GM12864 (cell line): ENCODE measurements around the gene SIAE.
A peak's percentile ranks its signal among the peaks of the same experiment; 100 is the strongest.

Source experiments
- DNase-seq: peaks from one replicate; pipeline ENCODE4 v3.0.0-alpha.2; 2011; ENCODE audit warnings: low read depth
- H3K4me3 ChIP-seq: 2 replicates; pipeline ENCODE4 v1.5.1; 2011; ENCODE audit warnings: mild to moderate bottlenecking, low read depth, low read length, control low read depth
- TF ChIP-seq, protein P1 (sequence below): IDR thresholded peaks from 2 replicates; pipeline ENCODE4 v1.5.1; 2011; ENCODE audit warnings: low read depth, mild to moderate bottlenecking, moderate library complexity, low read length, control low read depth, inconsistent platforms; ENCODE audit errors: missing control alignments

The SIAE gene

DNA sequence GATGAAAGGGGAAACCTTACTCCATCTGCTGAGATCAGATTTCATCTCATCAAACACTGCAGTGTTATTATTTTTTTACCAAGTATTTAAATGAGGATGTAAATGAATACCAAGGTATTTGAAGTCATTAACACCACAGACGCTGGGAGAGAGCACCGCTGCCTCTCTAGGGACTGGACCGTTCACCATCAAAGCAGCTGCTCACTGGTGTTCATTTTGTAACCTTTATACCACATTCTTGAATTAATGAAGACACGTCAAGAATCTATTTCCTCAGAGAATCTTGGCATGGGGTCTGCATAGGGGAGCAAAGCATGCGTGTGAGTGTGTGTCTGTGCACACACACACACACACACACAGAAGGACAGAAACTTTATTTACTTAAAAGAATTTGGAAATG is 15.6 kb downstream of the SIAE start:
- H3K4me3 ChIP-seq = no peak overlapping the region
- TF ChIP-seq, protein P1, sequence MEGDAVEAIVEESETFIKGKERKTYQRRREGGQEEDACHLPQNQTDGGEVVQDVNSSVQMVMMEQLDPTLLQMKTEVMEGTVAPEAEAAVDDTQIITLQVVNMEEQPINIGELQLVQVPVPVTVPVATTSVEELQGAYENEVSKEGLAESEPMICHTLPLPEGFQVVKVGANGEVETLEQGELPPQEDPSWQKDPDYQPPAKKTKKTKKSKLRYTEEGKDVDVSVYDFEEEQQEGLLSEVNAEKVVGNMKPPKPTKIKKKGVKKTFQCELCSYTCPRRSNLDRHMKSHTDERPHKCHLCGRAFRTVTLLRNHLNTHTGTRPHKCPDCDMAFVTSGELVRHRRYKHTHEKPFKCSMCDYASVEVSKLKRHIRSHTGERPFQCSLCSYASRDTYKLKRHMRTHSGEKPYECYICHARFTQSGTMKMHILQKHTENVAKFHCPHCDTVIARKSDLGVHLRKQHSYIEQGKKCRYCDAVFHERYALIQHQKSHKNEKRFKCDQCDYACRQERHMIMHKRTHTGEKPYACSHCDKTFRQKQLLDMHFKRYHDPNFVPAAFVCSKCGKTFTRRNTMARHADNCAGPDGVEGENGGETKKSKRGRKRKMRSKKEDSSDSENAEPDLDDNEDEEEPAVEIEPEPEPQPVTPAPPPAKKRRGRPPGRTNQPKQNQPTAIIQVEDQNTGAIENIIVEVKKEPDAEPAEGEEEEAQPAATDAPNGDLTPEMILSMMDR = no peak
- DNase-seq = no peak

- H3K4me3 ChIP-seq = no peak overlapping the region
- TF ChIP-seq, protein P1 = no peak
- no peak for DNase-seq
Observed at GRCh38 chr11:124656774-124657630, 16.5 kb downstream of the SIAE start.

DNA sequence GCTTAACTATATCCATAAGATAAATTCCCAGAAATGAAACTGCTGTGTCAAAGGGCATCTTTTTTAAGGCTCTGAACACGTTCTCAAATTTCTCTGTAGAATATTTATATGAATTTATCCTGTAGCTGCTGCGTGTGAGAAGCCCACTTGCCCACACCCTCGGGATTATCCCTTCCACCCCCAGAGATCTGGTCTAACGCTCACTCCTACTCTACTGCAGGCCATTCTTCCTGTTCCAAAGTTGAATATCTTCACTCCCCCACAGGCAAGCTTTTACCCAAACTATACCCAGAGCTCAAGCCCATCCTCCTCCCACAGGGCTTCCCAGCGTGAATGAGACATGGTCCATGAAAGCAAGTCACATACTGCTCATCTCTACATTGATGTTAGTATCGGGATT is 24.9 kb downstream of the SIAE start:
- H3K4me3 ChIP-seq = no peak overlapping the region
- TF ChIP-seq, protein P1 = no peak
- DNase-seq = no peak

DNA sequence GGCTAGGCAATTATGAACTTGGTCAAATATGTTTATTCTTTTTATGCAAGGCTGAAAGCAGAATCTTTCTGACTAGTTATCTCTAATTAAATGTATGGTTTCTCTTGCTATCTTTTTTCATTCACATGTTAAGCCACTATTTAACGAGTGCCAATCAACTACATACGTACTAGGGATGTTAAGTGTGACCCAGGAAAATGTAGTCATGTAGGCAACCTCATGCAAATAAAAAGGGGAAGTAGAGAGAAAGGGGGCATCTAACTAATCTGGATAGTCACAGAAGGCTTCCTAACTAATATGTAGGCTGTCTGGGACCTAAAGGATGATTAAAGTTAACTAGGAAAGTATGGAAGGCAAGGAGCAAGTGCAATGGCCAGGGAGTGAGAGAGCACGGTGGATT is 27.4 kb downstream of the SIAE start:
- no peak for DNase-seq
- TF ChIP-seq, protein P1 = no peak
- H3K4me3 ChIP-seq = no peak overlapping the region

- TF ChIP-seq, protein P1 = peak; percentile 78
- DNase-seq = no peak
- H3K4me3 ChIP-seq = no peak overlapping the region
Observed at GRCh38 chr11:124644426-124645280, 28.9 kb downstream of the SIAE start.

GRCh38 chr11:124643605-124644425 is 29.7 kb downstream of the SIAE start:
- TF ChIP-seq, protein P1 = no peak
- DNase-seq = no peak
- H3K4me3 ChIP-seq = no peak overlapping the region
